Panc1 (cell line): ENCODE measurements around the gene CNTN3. TPM values are rescaled to one million over a fixed set of nuclear protein-coding genes. Genes with fewer than 3 reads are reported as not detected.

Source experiments
- ATAC-seq: fragments of 200-7000 bp; cut with Tn5 transposase; 2 replicates; pipeline ENCODE4 v1.9.1; 2020; ENCODE audit warnings: mild to moderate bottlenecking, moderate library complexity
- BruUV-seq: library from RNA; stranded (reverse); fragments of 400-500 nt; replicated peaks from 2 replicates; lab custom pipeline; 2021; lab: Mats Ljungman, UMichigan
- CTCF ChIA-PET: fragments of 300-600 bp; sonication (Branson Sonifier 250); formaldehyde crosslinking; loops from one replicate; lab custom pipeline; 2022; ENCODE audit warnings: antibody characterized with exemption; lab: Charles Lee
- POLR2A ChIA-PET: fragments of 300-600 bp; sonication (Branson Sonifier 250); formaldehyde crosslinking; loops from one replicate; lab custom pipeline; 2022; ENCODE audit warnings: antibody characterized with exemption; lab: Charles Lee
- DNase-seq: peaks from one replicate; pipeline ENCODE4 v3.0.0-alpha.2; 2010; ENCODE audit warnings: low read depth, low spot score
- H3K27ac ChIP-seq: 2 replicates; pipeline ENCODE4 v1.5.1; 2011; ENCODE audit warnings: mild to moderate bottlenecking, low read length, inconsistent platforms
- H3K27me3 ChIP-seq: fragments of 200-500 bp; sonication (Bioruptor generic); 2 replicates; pipeline ENCODE4 v1.6.0; 2014; ENCODE audit warnings: low read length, inconsistent platforms; ENCODE audit not compliant: control insufficient read depth, insufficient read depth
- H3K36me3 ChIP-seq: fragments of 200-500 bp; sonication (Bioruptor generic); 2 replicates; pipeline ENCODE4 v1.5.1; 2014; ENCODE audit warnings: inconsistent platforms, mild to moderate bottlenecking, low read length, moderate library complexity; ENCODE audit not compliant: control insufficient read depth, insufficient read depth
- H3K4me1 ChIP-seq: 2 replicates; pipeline ENCODE4 v1.5.1; 2011; ENCODE audit warnings: inconsistent platforms, mild to moderate bottlenecking, low read length, moderate library complexity; ENCODE audit not compliant: control insufficient read depth, insufficient read depth
- H3K4me3 ChIP-seq, 2 experiments: 2 replicates each; pipeline ENCODE4 v1.5.1; 2011 to 2012; ENCODE audit warnings: low read depth in 2 of 2, low read length in 2 of 2, mild to moderate bottlenecking in 2 of 2, inconsistent platforms in 1 of 2, moderate library complexity in 1 of 2
- H3K9me3 ChIP-seq: fragments of 200-500 bp; sonication (Bioruptor generic); 2 replicates; pipeline ENCODE4 v1.5.1; 2014; ENCODE audit warnings: low read depth, mild to moderate bottlenecking, inconsistent platforms, low read length, moderate library complexity; ENCODE audit not compliant: control insufficient read depth, insufficient read depth
- CTCF ChIP-seq: fragments of 450-650 bp; IDR thresholded peaks from 2 replicates; pipeline ENCODE4 v1.5.1; 2017; ENCODE audit warnings: mild to moderate bottlenecking
- POLR2AphosphoS5 ChIP-seq: IDR thresholded peaks from 2 replicates; pipeline ENCODE4 v1.6.1; 2012; ENCODE audit warnings: mild to moderate bottlenecking, low read depth, low read length, moderate library complexity
- SIN3A ChIP-seq: IDR thresholded peaks from 2 replicates; pipeline ENCODE4 v1.6.1; 2012; ENCODE audit warnings: low read depth, mild to moderate bottlenecking, low read length, moderate library complexity, borderline replicate concordance; ENCODE audit not compliant: insufficient read depth
- TCF7L2 ChIP-seq: IDR thresholded peaks from 2 replicates; pipeline ENCODE4 v1.6.1; 2011; ENCODE audit warnings: mild to moderate bottlenecking, low read depth, low read length, inconsistent platforms
- in situ Hi-C: cut with HindIII; loops from 2 replicates; pipeline ENCODE4 v1.10.0; 2016; ENCODE audit warnings: low sequenced_read_pairs, low pct_unique_long_range_greater_than_20kb
- intact Hi-C: fragments of 100-400 bp; cut with micrococcal nuclease; formaldehyde crosslinking; loops from one replicate; pipeline ENCODE4 v1.10.0; 2022; ENCODE audit not compliant: unreplicated experiment
- total RNA-seq: library from RNA; stranded (reverse); gene quantifications from one replicate; pipeline ENCODE4 v1.2.1, GENCODE V29; 2021; ENCODE audit not compliant: unreplicated experiment
- TF ChIP-seq, protein P1 (sequence below), 2 experiments: IDR thresholded peaks; 2 replicates each; pipeline ENCODE4 v1.6.1; 2011 to 2012; ENCODE audit warnings: low read depth in 2 of 2, control low read depth in 1 of 2, low read length in 1 of 2, mild to moderate bottlenecking in 1 of 2, moderate library complexity in 1 of 2; ENCODE audit not compliant: insufficient read depth in 1 of 2

Gene CNTN3
- total RNA-seq, 1 experiment from 2014 or later = not detected

GRCh38 chr3:74592359-74592758 lies 22.1 kb downstream of the CNTN3 start:
- no peaks in the 10 kb centered on the region for H3K4me1 ChIP-seq
- ChIA-PET CTCF (no interaction called here), POLR2A (no interaction called here)
- DNase-seq = no peak
- H3K36me3 ChIP-seq = no peaks in the 10 kb centered on the region
- no peaks in the 10 kb centered on the region for H3K9me3 ChIP-seq
- no peak overlapping the region for H3K4me3 ChIP-seq
- no peak for TF ChIP-seq SIN3A
- TF ChIP-seq POLR2AphosphoS5 = no peak
- TF ChIP-seq, protein P1, sequence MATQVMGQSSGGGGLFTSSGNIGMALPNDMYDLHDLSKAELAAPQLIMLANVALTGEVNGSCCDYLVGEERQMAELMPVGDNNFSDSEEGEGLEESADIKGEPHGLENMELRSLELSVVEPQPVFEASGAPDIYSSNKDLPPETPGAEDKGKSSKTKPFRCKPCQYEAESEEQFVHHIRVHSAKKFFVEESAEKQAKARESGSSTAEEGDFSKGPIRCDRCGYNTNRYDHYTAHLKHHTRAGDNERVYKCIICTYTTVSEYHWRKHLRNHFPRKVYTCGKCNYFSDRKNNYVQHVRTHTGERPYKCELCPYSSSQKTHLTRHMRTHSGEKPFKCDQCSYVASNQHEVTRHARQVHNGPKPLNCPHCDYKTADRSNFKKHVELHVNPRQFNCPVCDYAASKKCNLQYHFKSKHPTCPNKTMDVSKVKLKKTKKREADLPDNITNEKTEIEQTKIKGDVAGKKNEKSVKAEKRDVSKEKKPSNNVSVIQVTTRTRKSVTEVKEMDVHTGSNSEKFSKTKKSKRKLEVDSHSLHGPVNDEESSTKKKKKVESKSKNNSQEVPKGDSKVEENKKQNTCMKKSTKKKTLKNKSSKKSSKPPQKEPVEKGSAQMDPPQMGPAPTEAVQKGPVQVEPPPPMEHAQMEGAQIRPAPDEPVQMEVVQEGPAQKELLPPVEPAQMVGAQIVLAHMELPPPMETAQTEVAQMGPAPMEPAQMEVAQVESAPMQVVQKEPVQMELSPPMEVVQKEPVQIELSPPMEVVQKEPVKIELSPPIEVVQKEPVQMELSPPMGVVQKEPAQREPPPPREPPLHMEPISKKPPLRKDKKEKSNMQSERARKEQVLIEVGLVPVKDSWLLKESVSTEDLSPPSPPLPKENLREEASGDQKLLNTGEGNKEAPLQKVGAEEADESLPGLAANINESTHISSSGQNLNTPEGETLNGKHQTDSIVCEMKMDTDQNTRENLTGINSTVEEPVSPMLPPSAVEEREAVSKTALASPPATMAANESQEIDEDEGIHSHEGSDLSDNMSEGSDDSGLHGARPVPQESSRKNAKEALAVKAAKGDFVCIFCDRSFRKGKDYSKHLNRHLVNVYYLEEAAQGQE (IDR thresholded peaks at IDR 0.05; ENCODE audit: insufficient read depth in 1 of 2, low read depth in 2 of 2, low read length in 1 of 2) = no peak
- TF ChIP-seq TCF7L2 = no peak
- TF ChIP-seq CTCF = no peak
- no TSS peak for BruUV-seq
- H3K27me3 ChIP-seq = no peaks in the 10 kb centered on the region
- no peak for ATAC-seq
- no peak overlapping the region for H3K27ac ChIP-seq
- intact Hi-C loops = no loop called here
- in situ Hi-C loops = no loop called here

DNA sequence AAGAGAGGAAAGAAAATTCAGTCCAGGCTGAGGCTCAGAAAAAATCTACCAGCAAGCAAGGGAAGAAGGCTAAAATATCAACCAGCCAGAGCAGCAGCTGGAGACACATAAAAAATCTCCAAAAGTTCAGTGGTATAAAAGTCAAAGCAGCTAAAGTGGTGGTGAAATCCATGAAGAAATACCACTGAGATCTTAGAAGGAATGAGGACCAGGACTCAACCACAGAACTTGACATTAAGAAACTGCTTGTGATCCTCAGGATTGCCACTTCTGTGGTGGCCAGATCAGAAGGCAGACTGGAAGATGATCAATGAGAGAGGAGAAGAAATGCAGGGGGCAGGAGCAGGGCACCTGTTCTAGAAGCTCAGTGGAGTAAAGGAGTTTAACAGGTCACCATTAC lies 22.5 kb downstream of the CNTN3 start:
- DNase-seq = no peak
- intact Hi-C loops (no loop called here), in situ Hi-C loops (no loop called here)
- H3K9me3 ChIP-seq = no peaks in the 10 kb centered on the region
- no peaks in the 10 kb centered on the region for H3K4me1 ChIP-seq
- H3K36me3 ChIP-seq = no peaks in the 10 kb centered on the region
- no peak overlapping the region for H3K4me3 ChIP-seq
- H3K27me3 ChIP-seq = no peaks in the 10 kb centered on the region
- H3K27ac ChIP-seq = no peak overlapping the region
- ATAC-seq = no peak
- TF ChIP-seq TCF7L2 (no peak), SIN3A (no peak), CTCF (no peak), POLR2AphosphoS5 (no peak)
- TF ChIP-seq, protein P1 (IDR thresholded peaks at IDR 0.05; ENCODE audit: insufficient read depth in 1 of 2, low read depth in 2 of 2, low read length in 1 of 2) = no peak
- BruUV-seq = no TSS peak
- ChIA-PET CTCF (no interaction called here), POLR2A (no interaction called here)
